Activated CD4-positive, alpha-beta T cell treated with anti-CD3 and anti-CD28 coated beads for 48 hours (primary cell): ENCODE data around the gene MYO6.

ENCODE experiments used
- DNase-seq: peaks from one replicate; pipeline ENCODE4 v3.0.0-alpha.2; 2020

MYO6 gene

GRCh38 chr6:75968143-75968542, 219.1 kb downstream of the MYO6 start:
- DNase-seq: no peak
